HG03039 (cell line): ENCODE data around the gene GPATCH2.
A peak's percentile ranks its signal among the peaks of the same experiment; 100 is the strongest.

ENCODE experiments used
- ATAC-seq: cut with Tn5 transposase; IDR thresholded peaks from one replicate; pipeline ENCODE4 v1.9.1; 2021; ENCODE audit warnings: mild to moderate bottlenecking, moderate library complexity; ENCODE audit not compliant: unreplicated experiment

GPATCH2 gene

GRCh38 chr1:217630711-217631591 lies at the start of gene GPATCH2, which contains the start of gene SPATA17:
Gene GPATCH2, minus strand, starts transcription at chr1:217631090. Its CDS starts 119 bp downstream, at chr1:217630971.
Gene SPATA17, plus strand, starts transcription at chr1:217631344. Its CDS starts 35 bp downstream, at chr1:217631379.
- peak; percentile 97 for ATAC-seq

- no peak for ATAC-seq
These were observed 43.3 kb upstream of the GPATCH2 start for GRCh38 chr1:217674028-217674729.

GRCh38 chr1:217673387-217673786 lies 42.5 kb upstream of the GPATCH2 start:
- no peak for ATAC-seq

- no peak for ATAC-seq
These were observed 37.6 kb upstream of the GPATCH2 start for GRCh38 chr1:217668351-217668940.

GRCh38 chr1:217661407-217661806 lies 30.5 kb upstream of the GPATCH2 start:
- ATAC-seq = no peak

- peak; percentile 46 for ATAC-seq
These were observed 29.6 kb upstream of the GPATCH2 start for GRCh38 chr1:217660353-217661062.

GRCh38 chr1:217650674-217651073 lies 19.8 kb upstream of the GPATCH2 start:
- no peak for ATAC-seq

GRCh38 chr1:217647791-217648190 lies 16.9 kb upstream of the GPATCH2 start:
- ATAC-seq = no peak

- ATAC-seq = no peak
These were observed 11.6 kb upstream of the GPATCH2 start for GRCh38 chr1:217642455-217642854.

- ATAC-seq = no peak
These were observed 3.5 kb downstream of the GPATCH2 start for GRCh38 chr1:217627431-217627830.

- no peak for ATAC-seq
These were observed 4.6 kb downstream of the GPATCH2 start for GRCh38 chr1:217626321-217626720.

- ATAC-seq = no peak
These were observed 8.8 kb downstream of the GPATCH2 start for GRCh38 chr1:217622042-217622441.

- peak; percentile 100 for ATAC-seq
These were observed 10.1 kb downstream of the GPATCH2 start for GRCh38 chr1:217620814-217621213.

- no peak for ATAC-seq
These were observed 13.8 kb downstream of the GPATCH2 start for GRCh38 chr1:217617126-217617525.

- ATAC-seq = no peak
These were observed 16.6 kb downstream of the GPATCH2 start for GRCh38 chr1:217614200-217614712.

- no peak for ATAC-seq
These were observed 25.5 kb downstream of the GPATCH2 start for GRCh38 chr1:217605390-217605789.

- ATAC-seq = no peak
These were observed 28.5 kb downstream of the GPATCH2 start for GRCh38 chr1:217602380-217602779.

- ATAC-seq = no peak
These were observed 31.7 kb downstream of the GPATCH2 start for GRCh38 chr1:217599154-217599553.

- ATAC-seq = no peak
These were observed 40.3 kb downstream of the GPATCH2 start for GRCh38 chr1:217590598-217590997.

GRCh38 chr1:217586586-217586985 lies 44.3 kb downstream of the GPATCH2 start:
- ATAC-seq = no peak

GRCh38 chr1:217585577-217585976 lies 45.3 kb downstream of the GPATCH2 start:
- ATAC-seq = no peak
